Prostate gland (tissue), 2 donors: ENCODE results near the gene STX10. TPM values are rescaled to one million over a fixed set of nuclear protein-coding genes. Genes with fewer than 3 reads are reported as not detected.

Source experiments
- DNase-seq: peaks from one replicate; pipeline ENCODE4 v3.0.0-alpha.2; 2019; ENCODE audit warnings: low spot score
- H3K27ac ChIP-seq, 2 donors: fragments of 200-600 bp; sonication (generic); 2 replicates each; pipeline ENCODE4 v1.5.1; 2017 to 2019
- H3K27me3 ChIP-seq: fragments of 200-600 bp; sonication (generic); replicated peaks from 2 replicates; pipeline ENCODE4 v1.5.1; 2019; ENCODE audit not compliant: insufficient read depth
- H3K36me3 ChIP-seq, 2 donors: fragments of 200-600 bp; sonication (generic); 1 replicate in 1 of 2; 2 replicates in 1 of 2; pipeline versions ENCODE4 v1.5.1 to v1.8.1; 2017 to 2019
- H3K4me1 ChIP-seq: fragments of 200-600 bp; sonication (generic); replicated peaks from 2 replicates; pipeline ENCODE4 v1.5.1; 2019
- H3K4me3 ChIP-seq, 2 donors: fragments of 200-600 bp; sonication (generic); 2 replicates each; pipeline ENCODE4 v1.5.1; 2017 to 2019
- H3K9me3 ChIP-seq: fragments of 200-600 bp; sonication (generic); 2 replicates; pipeline ENCODE4 v1.5.1; 2017
- CTCF ChIP-seq, 4 experiments: fragments of 200-600 bp in 2 of 4; fragments of 450-650 bp in 2 of 4; sonication (generic) in 2 of 4; IDR thresholded peaks; 1 replicate in 3 of 4; 2 replicates in 1 of 4; pipeline ENCODE4 v1.5.1; 2016 to 2019; ENCODE audit warnings: antibody characterized with exemption in 4 of 4, mild to moderate bottlenecking in 2 of 4, moderate library complexity in 2 of 4
- POLR2A ChIP-seq: fragments of 450-650 bp; IDR thresholded peaks from one replicate; pipeline ENCODE4 v1.6.1; 2016; ENCODE audit warnings: antibody characterized with exemption, mild to moderate bottlenecking
- POLR2AphosphoS5 ChIP-seq: sonication (generic); formaldehyde crosslinking; IDR thresholded peaks from one replicate; pipeline ENCODE4 v1.6.1; 2017; ENCODE audit warnings: antibody characterized with exemption
- WGBS: methylation state at CpG from one replicate; pipeline ENCODE4 v1.1.5; 2018; 5-methylcytosine and 5-hydroxymethylcytosine counted together
- intact Hi-C: fragments of 100-400 bp; cut with DNase I; formaldehyde crosslinking; loops from one replicate; pipeline ENCODE4 v1.14.2; 2022
- total RNA-seq, 2 donors: library from RNA; depleted of rRNA; stranded (reverse); fragments of >200 nt; gene quantifications; one replicate each; pipeline ENCODE4 v1.1.0, GENCODE V29; 2016

Gene STX10
- total RNA-seq, 2 donors from 2014 or later: 42.5 to 48.6 TPM

GRCh38 chr19:13121551-13122274 lies 28.5 kb downstream of the STX10 start:
- Histone ChIP-seq H3K27ac (no peak overlapping the region), H3K27me3 (no peaks in the 10 kb centered on the region), H3K4me1 (no peaks in the 10 kb centered on the region), H3K9me3 (no peaks in the 10 kb centered on the region), H3K4me3 (no peak overlapping the region), H3K36me3 (no peaks in the 10 kb centered on the region)
- no peak for DNase-seq
- intact Hi-C loops: no loop called here
- TF ChIP-seq CTCF (IDR thresholded peaks at IDR 0.05) (no peak), POLR2AphosphoS5 (no peak), POLR2A (no peak)
- 85% methylated on average over 18 of the region's 18 CpGs for WGBS

GRCh38 chr19:13120817-13121216 lies 29.4 kb downstream of the STX10 start:
- H3K27ac ChIP-seq: no peak overlapping the region
- H3K4me3 ChIP-seq: no peak overlapping the region

GRCh38 chr19:13120031-13120430 lies 30.1 kb downstream of the STX10 start:
- Histone ChIP-seq H3K9me3 (no peaks in the 10 kb centered on the region), H3K4me1 (peaks cover 11% of the 10 kb centered on the region), H3K4me3 (no peak overlapping the region), H3K27ac (no peak overlapping the region), H3K36me3 (no peaks in the 10 kb centered on the region), H3K27me3 (no peaks in the 10 kb centered on the region)
- TF ChIP-seq POLR2AphosphoS5: no peak
- TF ChIP-seq POLR2A: no peak
- TF ChIP-seq CTCF (IDR thresholded peaks at IDR 0.05): no peak
- intact Hi-C loops: no loop called here
- 66% methylated on average over 9 of the region's 9 CpGs for WGBS
- no peak for DNase-seq

More at GRCh38 chr19:13120817-13121216, 29.4 kb downstream of the STX10 start:
- no peaks in the 10 kb centered on the region for H3K9me3 ChIP-seq
- H3K4me1 ChIP-seq: peaks cover 3% of the 10 kb centered on the region
- 66% methylated on average over 10 of the region's 10 CpGs for WGBS
- H3K36me3 ChIP-seq: no peaks in the 10 kb centered on the region
- TF ChIP-seq CTCF (IDR thresholded peaks at IDR 0.05) (no peak), POLR2A (no peak), POLR2AphosphoS5 (no peak)
- no peak for DNase-seq
- intact Hi-C loops: no loop called here
- no peaks in the 10 kb centered on the region for H3K27me3 ChIP-seq

- TF ChIP-seq CTCF (IDR thresholded peaks at IDR 0.05) (no peak), POLR2A (no peak), POLR2AphosphoS5 (no peak)
- no peak overlapping the region for H3K4me3 ChIP-seq
- no peaks in the 10 kb centered on the region for H3K36me3 ChIP-seq
- H3K27ac ChIP-seq: no peak overlapping the region
- intact Hi-C loops: no loop called here
- H3K4me1 ChIP-seq: peaks cover 11% of the 10 kb centered on the region
- H3K9me3 ChIP-seq: no peaks in the 10 kb centered on the region
- H3K27me3 ChIP-seq: no peaks in the 10 kb centered on the region
- DNase-seq: no peak
- WGBS: 67% methylated on average over 8 of the region's 8 CpGs
These were observed 30.5 kb downstream of the STX10 start for GRCh38 chr19:13119627-13120026.
